GM12872 (cell line): ENCODE results near the gene SSTR5.

Experiments used
- CTCF ChIP-seq: IDR thresholded peaks from 3 replicates; pipeline ENCODE4 v1.5.1; 2011; ENCODE audit warnings: low read depth, mild to moderate bottlenecking, low read length, moderate library complexity; ENCODE audit not compliant: insufficient read depth

The SSTR5 gene

GRCh38 chr16:1029259-1029545 lies 43.3 kb upstream of the SSTR5 start:
- no peak for TF ChIP-seq CTCF

- no peak for TF ChIP-seq CTCF
These were observed 42.1 kb upstream of the SSTR5 start for GRCh38 chr16:1030473-1030901.

DNA sequence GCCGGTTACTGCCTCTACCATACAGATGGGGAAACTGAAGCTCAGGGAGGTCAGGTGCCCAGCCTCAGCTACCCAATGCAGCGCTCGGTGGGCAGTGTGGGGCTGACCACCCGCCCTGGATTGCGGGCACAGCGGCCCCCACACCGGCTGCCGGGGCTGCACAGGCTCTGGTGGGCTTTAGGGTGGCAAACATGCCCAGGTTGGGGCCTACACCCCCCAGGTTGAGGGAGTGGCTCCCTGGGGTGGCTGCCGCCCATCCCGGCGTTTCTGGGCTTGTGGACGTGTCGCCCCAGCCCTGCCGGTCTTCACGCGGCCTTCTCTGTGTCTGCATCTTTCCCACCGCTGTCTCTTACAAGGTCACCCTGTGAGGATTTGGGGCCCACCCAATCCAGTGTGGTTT lies 40.9 kb upstream of the SSTR5 start:
- no peak for TF ChIP-seq CTCF

DNA sequence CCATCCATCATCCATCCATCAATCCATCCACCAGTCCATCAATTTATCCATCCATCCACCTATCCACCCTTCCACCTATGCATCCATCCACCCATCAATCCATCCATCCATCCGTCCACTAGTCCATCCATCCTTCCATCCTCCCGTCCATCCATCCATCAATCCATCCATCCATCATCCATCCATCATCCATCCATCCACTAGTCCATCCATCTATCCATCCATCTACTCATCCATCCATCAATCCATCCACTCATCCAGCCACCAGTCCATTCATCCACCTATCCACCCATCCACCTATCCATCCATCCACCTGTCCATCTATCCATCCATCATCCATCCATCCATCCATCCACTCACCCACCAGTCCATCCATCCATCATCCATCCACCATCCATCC lies 39.9 kb upstream of the SSTR5 start:
- TF ChIP-seq CTCF: no peak

DNA sequence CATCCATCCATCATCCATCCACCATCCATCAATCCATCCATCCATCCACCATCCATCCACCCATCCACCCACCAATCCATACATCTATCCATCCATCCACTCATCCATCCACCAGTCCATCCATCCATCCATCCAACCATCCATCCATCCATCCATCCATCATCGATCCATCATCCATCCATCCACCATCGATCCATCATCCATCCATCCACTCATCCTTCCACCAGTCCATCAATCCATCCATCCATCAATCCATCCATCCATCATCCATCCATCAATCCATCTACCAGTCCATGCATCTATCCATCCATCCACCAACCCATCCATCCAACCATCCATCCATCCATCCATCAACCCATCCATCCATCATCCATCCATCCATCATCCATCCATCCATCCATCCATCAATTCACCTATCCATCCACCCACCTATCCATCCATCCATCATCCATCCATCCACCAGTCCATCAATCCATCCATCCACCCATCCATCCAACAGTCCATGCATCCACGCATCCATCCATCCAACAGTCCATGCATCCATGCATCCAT lies 39.3 kb upstream of the SSTR5 start:
- TF ChIP-seq CTCF: no peak

GRCh38 chr16:1034230-1035065 lies 38.1 kb upstream of the SSTR5 start:
- no peak for TF ChIP-seq CTCF

DNA sequence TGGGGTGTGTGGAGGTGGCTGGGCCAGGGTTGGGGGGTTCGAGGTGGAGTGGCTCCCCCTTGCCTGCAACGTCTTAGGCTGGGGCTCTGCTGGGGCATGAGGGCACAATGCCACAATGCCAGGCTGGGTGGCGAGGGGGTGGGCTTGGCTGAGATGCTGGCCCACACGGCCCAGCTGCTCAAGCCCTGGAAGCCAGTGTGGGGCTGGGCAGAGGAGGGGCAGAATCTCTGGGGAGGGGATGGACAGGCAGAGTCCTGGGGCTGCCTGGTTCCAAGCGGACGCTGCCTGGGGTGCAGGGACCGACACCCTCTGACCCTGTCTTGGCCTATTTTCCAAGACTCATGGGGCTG lies 37.5 kb upstream of the SSTR5 start:
- no peak for TF ChIP-seq CTCF
